H1 (cell line): ENCODE data around the gene MBNL1. TPM values are rescaled to one million over a fixed set of nuclear protein-coding genes. Genes with fewer than 3 reads are reported as not detected.

ENCODE experiments used
- CTCF ChIA-PET: fragments of 300-600 bp; sonication (Branson Sonifier 250); formaldehyde crosslinking; loops from one replicate; lab custom pipeline; 2021; ENCODE audit not compliant: partially characterized antibody; lab: Charles Lee
- POLR2A ChIA-PET: fragments of 300-600 bp; sonication (Branson Sonifier 250); formaldehyde crosslinking; loops from one replicate; lab custom pipeline; 2021; ENCODE audit warnings: inconsistent platforms; ENCODE audit not compliant: partially characterized antibody; lab: Charles Lee
- DNase-seq, 2 experiments: peaks; one replicate each; pipeline versions ENCODE4 v3.0.0 to v3.0.0-alpha.2; 2010 to 2022; ENCODE audit warnings: low spot score in 2 of 2, low read depth in 1 of 2, mixed read lengths in 1 of 2
- FAIRE-seq: peaks from 2 replicates; lab custom pipeline; 2011; peaks lifted over from hg19 to GRCh38; lab: Jason Lieb, UNC
- H2AFZ ChIP-seq: 2 replicates; pipeline ENCODE4 v1.8.1; 2012; ENCODE audit warnings: low read length, inconsistent platforms
- H2AK5ac ChIP-seq: 2 replicates; pipeline ENCODE4 v1.6.1; 2013; ENCODE audit warnings: low read depth, low read length
- H2BK120ac ChIP-seq: replicated peaks from 2 replicates; pipeline ENCODE3; 2013; ENCODE audit warnings: low read depth, low read length, inconsistent platforms
- H2BK12ac ChIP-seq: 2 replicates; pipeline ENCODE4 v1.6.1; 2013; ENCODE audit warnings: low read depth, low read length
- H2BK15ac ChIP-seq: 2 replicates; pipeline ENCODE4 v1.6.1; 2013; ENCODE audit warnings: low read length
- H2BK20ac ChIP-seq: 2 replicates; pipeline ENCODE4 v1.6.1; 2013; ENCODE audit warnings: low read length
- H2BK5ac ChIP-seq: 2 replicates; pipeline ENCODE4 v1.6.1; 2013; ENCODE audit warnings: low read depth, low read length
- H3K14ac ChIP-seq: 2 replicates; pipeline ENCODE4 v1.6.1; 2013; ENCODE audit warnings: inconsistent platforms; ENCODE audit not compliant: insufficient read length
- H3K18ac ChIP-seq: 2 replicates; pipeline ENCODE4 v1.6.1; 2013; ENCODE audit warnings: low read length; ENCODE audit errors: extremely low read depth
- H3K23ac ChIP-seq: 2 replicates; pipeline ENCODE4 v1.6.1; 2013; ENCODE audit warnings: inconsistent platforms; ENCODE audit not compliant: insufficient read length
- H3K23me2 ChIP-seq: 2 replicates; pipeline ENCODE4 v1.6.1; 2013; ENCODE audit warnings: low read depth, low read length
- H3K27ac ChIP-seq: 2 replicates; pipeline ENCODE4 v1.6.1; 2011; ENCODE audit warnings: low read depth, low read length, inconsistent platforms
- H3K27me3 ChIP-seq, 4 experiments: replicated peaks in 1 of 4; 1 replicate in 1 of 4; 2 replicates in 3 of 4; pipeline versions ENCODE4 v1.6.1 to v1.8.1; 2011 to 2013; ENCODE audit warnings: low read length in 3 of 4, mild to moderate bottlenecking in 3 of 4, inconsistent platforms in 2 of 4, mixed read lengths in 2 of 4, moderate library complexity in 1 of 4; ENCODE audit not compliant: control insufficient read depth in 3 of 4, insufficient read depth in 3 of 4; ENCODE audit errors: extremely low read depth in 1 of 4
- H3K36me3 ChIP-seq, 4 experiments: 2 replicates each; pipeline versions ENCODE4 v1.6.1 to v1.8.1; 2011 to 2013; ENCODE audit warnings: mild to moderate bottlenecking in 4 of 4, low read length in 3 of 4, moderate library complexity in 2 of 4, control low read depth in 1 of 4, inconsistent platforms in 1 of 4; ENCODE audit not compliant: insufficient read depth in 4 of 4, control insufficient read depth in 2 of 4
- H3K4ac ChIP-seq: replicated peaks from 2 replicates; pipeline ENCODE3; 2013; ENCODE audit warnings: low read length, low read depth, mixed read lengths, inconsistent platforms; ENCODE audit not compliant: insufficient read length
- H3K4me1 ChIP-seq, 4 experiments: replicated peaks in 1 of 4; 1 replicate in 1 of 4; 2 replicates in 3 of 4; pipeline versions ENCODE4 v1.6.1 to v1.8.1; 2011 to 2013; ENCODE audit warnings: low read length in 3 of 4, inconsistent platforms in 2 of 4, mixed read lengths in 1 of 4; ENCODE audit not compliant: insufficient read depth in 4 of 4, control insufficient read depth in 3 of 4
- H3K4me2 ChIP-seq, 2 experiments: 2 replicates each; pipeline versions ENCODE4 v1.6.1 to v1.8.1; 2011 to 2013; ENCODE audit warnings: low read depth in 2 of 2, low read length in 2 of 2, control low read depth in 1 of 2, inconsistent platforms in 1 of 2, mild to moderate bottlenecking in 1 of 2; ENCODE audit not compliant: insufficient read depth in 1 of 2
- H3K4me3 ChIP-seq, 4 experiments: fragments of 200-600, 300-600 bp in 1 of 4; sonication (generic), shearing (Covaris generic), sonication (Bioruptor Twin) in 1 of 4; 2 replicates each; pipeline versions ENCODE4 v1.5.1 to v1.8.1; 2011 to 2016; ENCODE audit warnings: low read length in 4 of 4, low read depth in 3 of 4, control low read depth in 2 of 4, inconsistent platforms in 2 of 4, mild to moderate bottlenecking in 2 of 4, mixed read lengths in 1 of 4, moderate library complexity in 1 of 4; ENCODE audit not compliant: insufficient read depth in 2 of 4; ENCODE audit errors: extremely low read depth in 1 of 4
- H3K56ac ChIP-seq: replicated peaks from 2 replicates; pipeline ENCODE3; 2013; ENCODE audit warnings: low read depth, mild to moderate bottlenecking, mixed read lengths, low read length, inconsistent platforms; ENCODE audit not compliant: insufficient read length
- H3K79me1 ChIP-seq: 2 replicates; pipeline ENCODE4 v1.6.1; 2013; ENCODE audit warnings: low read depth, low read length, control low read depth
- H3K79me2 ChIP-seq, 2 experiments: 2 replicates each; pipeline versions ENCODE4 v1.6.1 to v1.8.1; 2012 to 2013; ENCODE audit warnings: low read length in 2 of 2, mild to moderate bottlenecking in 2 of 2, inconsistent platforms in 1 of 2; ENCODE audit not compliant: insufficient read depth in 2 of 2, control insufficient read depth in 1 of 2
- H3K9ac ChIP-seq, 4 experiments: replicated peaks in 1 of 4; 1 replicate in 1 of 4; 2 replicates in 3 of 4; pipeline versions ENCODE4 v1.6.1 to v1.8.1; 2011 to 2013; ENCODE audit warnings: low read depth in 3 of 4, low read length in 3 of 4, control low read depth in 2 of 4, mild to moderate bottlenecking in 2 of 4, moderate library complexity in 2 of 4, inconsistent platforms in 1 of 4; ENCODE audit errors: extremely low read depth in 1 of 4
- H3K9me3 ChIP-seq, 2 experiments: 2 replicates each; pipeline versions ENCODE4 v1.6.1 to v1.8.1; 2012 to 2013; ENCODE audit warnings: mild to moderate bottlenecking in 2 of 2, moderate library complexity in 2 of 2, control low read depth in 1 of 2, inconsistent platforms in 1 of 2, low read depth in 1 of 2, low read length in 1 of 2, mixed read lengths in 1 of 2; ENCODE audit not compliant: insufficient read depth in 2 of 2
- H4K20me1 ChIP-seq, 2 experiments: replicated peaks in 1 of 2; 2 replicates each; pipeline versions ENCODE3 to v1.8.1; 2011 to 2013; ENCODE audit warnings: inconsistent platforms in 2 of 2, low read length in 2 of 2, mild to moderate bottlenecking in 1 of 2; ENCODE audit not compliant: insufficient read depth in 2 of 2, control insufficient read depth in 1 of 2
- H4K5ac ChIP-seq: 2 replicates; pipeline ENCODE4 v1.6.1; 2013; ENCODE audit warnings: low read length, low read depth, mixed read lengths, inconsistent platforms; ENCODE audit not compliant: insufficient read length
- H4K8ac ChIP-seq: 2 replicates; pipeline ENCODE4 v1.8.0; 2013; ENCODE audit warnings: mild to moderate bottlenecking, moderate library complexity, low read length, inconsistent platforms; ENCODE audit not compliant: insufficient read depth; ENCODE audit errors: extremely low read depth
- H4K91ac ChIP-seq: replicated peaks from 2 replicates; pipeline ENCODE3; 2013; ENCODE audit warnings: low read length, mixed read lengths, inconsistent platforms; ENCODE audit not compliant: insufficient read length
- BACH1 ChIP-seq: IDR thresholded peaks from 2 replicates; pipeline ENCODE4 v1.6.1; 2012; ENCODE audit warnings: low read length, improper control_type of control experiment
- CHD1 ChIP-seq: IDR thresholded peaks from 2 replicates; pipeline ENCODE4 v1.6.1; 2012; ENCODE audit warnings: low read depth, low read length, improper control_type of control experiment
- CTBP2 ChIP-seq: IDR thresholded peaks from 2 replicates; pipeline ENCODE4 v1.7.0; 2011; ENCODE audit warnings: borderline replicate concordance, mild to moderate bottlenecking, moderate library complexity, mixed read lengths, low read length; ENCODE audit not compliant: insufficient read depth, insufficient read length
- GABPA ChIP-seq: IDR thresholded peaks from 2 replicates; pipeline ENCODE4 v1.6.1; 2011; ENCODE audit warnings: mild to moderate bottlenecking, low read length, moderate library complexity, borderline replicate concordance; ENCODE audit not compliant: insufficient read depth
- PHF8 ChIP-seq: fragments of 200-600 bp; sonication (generic); conservative IDR thresholded peaks from 2 replicates; pipeline ENCODE4 v1.7.1; 2012; ENCODE audit warnings: low read depth, mild to moderate bottlenecking, inconsistent platforms, low read length, moderate library complexity
- RAD21 ChIP-seq, 2 experiments: IDR thresholded peaks in 1 of 2; conservative IDR thresholded peaks in 1 of 2; 2 replicates each; pipeline ENCODE4 v1.6.1; 2011; ENCODE audit warnings: low read depth in 2 of 2, low read length in 2 of 2, improper control_type of control experiment in 1 of 2, inconsistent platforms in 1 of 2, mild to moderate bottlenecking in 1 of 2, moderate library complexity in 1 of 2
- SP1 ChIP-seq: IDR thresholded peaks from 2 replicates; pipeline ENCODE4 v1.6.1; 2011; ENCODE audit warnings: low read depth, low read length
- SP4 ChIP-seq: IDR thresholded peaks from 2 replicates; pipeline ENCODE4 v1.6.1; 2012; ENCODE audit warnings: low read length, inconsistent platforms
- SRF ChIP-seq: IDR thresholded peaks from 2 replicates; pipeline ENCODE4 v1.6.1; 2011; ENCODE audit warnings: mild to moderate bottlenecking, low read depth, low read length, moderate library complexity
- TEAD4 ChIP-seq: IDR thresholded peaks from 2 replicates; pipeline ENCODE4 v1.6.1; 2012; ENCODE audit warnings: low read depth, low read length, inconsistent platforms, mixed read lengths
- ZNF274 ChIP-seq: IDR thresholded peaks from 2 replicates; pipeline ENCODE4 v1.7.0; 2012; ENCODE audit warnings: low read length, borderline replicate concordance; ENCODE audit errors: extremely low read depth
- WGBS, 2 experiments: shearing (Covaris generic) in 1 of 2; methylation state at CpG; one replicate each; pipeline versions ENCODE4 v1.1.6 to v1.1.7; 2013 to 2015; ENCODE audit warnings: low lambda C conversion rate in 2 of 2, mixed read lengths in 2 of 2, inconsistent platforms in 1 of 2, low coverage in 1 of 2, missing lambda C conversion rate in 1 of 2; ENCODE audit not compliant: insufficient replicate concordance in 2 of 2, insufficient coverage in 1 of 2, insufficient read length in 1 of 2; ENCODE audit errors: extremely low coverage in 1 of 2, missing lambda C conversion rate in 1 of 2; 5-methylcytosine and 5-hydroxymethylcytosine counted together
- polyA plus RNA-seq, 7 experiments: library from polyadenylated mRNA; depleted of rRNA in 3 of 7; stranded (reverse) in 5 of 7; unstranded in 2 of 7; fragments of >200 nt in 5 of 7; fragments of 200-250 nt in 2 of 7; gene quantifications; 1 replicate in 5 of 7; 2 replicates in 1 of 7; 4 replicates in 1 of 7; pipeline versions ENCODE4 v1.2.1 to v1.2.3, GENCODE V29; 2011 to 2013; ENCODE audit warnings: missing spikeins in 2 of 7, mixed read lengths in 2 of 7
- total RNA-seq: library from RNA; stranded (reverse); fragmentation: NEBNext Ultra II Directional; extraction: Animal tissue kit (Norgen Biotek cat#: 25700); gene quantifications from 2 replicates; pipeline ENCODE4 v1.2.1, GENCODE V29; 2021
- TF ChIP-seq, protein P1 (sequence below): IDR thresholded peaks from 2 replicates; pipeline ENCODE4 v1.6.1; 2011; ENCODE audit warnings: low read depth, mild to moderate bottlenecking, low read length; ENCODE audit not compliant: insufficient read depth

The MBNL1 gene
- total and polyA plus RNA-seq, 2 of the 8 experiments (the other 6 are each of a cell fraction or from before 2014, with no cell fraction given), result 5.0 to 16.4 TPM

DNA sequence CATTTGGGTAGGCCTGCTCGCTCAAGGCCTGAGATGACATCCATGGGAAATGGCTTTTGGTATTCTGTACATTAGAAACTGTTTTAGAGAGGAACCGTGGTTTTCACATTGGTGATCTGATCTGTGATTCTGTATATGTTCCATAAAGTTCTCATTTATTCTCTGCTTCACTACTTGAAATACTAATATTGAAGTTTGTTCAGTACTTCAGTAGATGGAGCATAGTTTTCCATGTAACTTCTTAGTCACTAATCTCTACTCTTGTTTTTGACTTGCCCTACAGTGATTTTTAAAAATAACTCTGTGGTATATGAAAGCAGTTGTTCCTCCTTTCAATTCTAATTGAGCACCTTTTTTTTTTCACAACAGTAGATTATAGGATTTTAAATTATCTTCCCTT, 66.5 kb downstream of the MBNL1 start:
- FAIRE-seq, result no peak
- no peak for TF ChIP-seq SRF
- no peak for TF ChIP-seq CTBP2
- TF ChIP-seq PHF8, result no peak
- TF ChIP-seq GABPA, result no peak
- TF ChIP-seq SP4, result no peak
- TF ChIP-seq CHD1, result no peak
- TF ChIP-seq RAD21 (IDR thresholded peaks at IDR 0.05 in 1 of 2, conservative IDR thresholded peaks at IDR 0.05 in 1 of 2; ENCODE audit: low read depth in 2 of 2, low read length in 2 of 2), result no peak
- no peak for TF ChIP-seq ZNF274
- TF ChIP-seq, protein P1, sequence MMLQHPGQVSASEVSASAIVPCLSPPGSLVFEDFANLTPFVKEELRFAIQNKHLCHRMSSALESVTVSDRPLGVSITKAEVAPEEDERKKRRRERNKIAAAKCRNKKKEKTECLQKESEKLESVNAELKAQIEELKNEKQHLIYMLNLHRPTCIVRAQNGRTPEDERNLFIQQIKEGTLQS, result no peak
- no peak for TF ChIP-seq SP1
- no peak for TF ChIP-seq BACH1
- TF ChIP-seq TEAD4, result no peak

More for the DNA sequence above, 66.5 kb downstream of the MBNL1 start:
- Histone ChIP-seq H3K9me3 (no peaks in the 10 kb centered on the region), H3K27ac (no peak overlapping the region), H4K8ac (no peak overlapping the region), H3K4me3 (no peak overlapping the region), H2AK5ac (no peak overlapping the region), H2BK5ac (no peak overlapping the region), H2BK120ac (no peak overlapping the region), H3K4me2 (no peak overlapping the region), H2AFZ (no peak overlapping the region), H4K5ac (no peak overlapping the region), H3K18ac (no peak overlapping the region), H2BK15ac (no peak overlapping the region), H4K91ac (no peak overlapping the region), H3K14ac (no peak overlapping the region), H3K79me1 (no peaks in the 10 kb centered on the region), H4K20me1 (no peaks in the 10 kb centered on the region), H3K27me3 (no peaks in the 10 kb centered on the region), H3K23ac (no peak overlapping the region), H3K79me2 (peaks cover 0 to 5% of the 10 kb centered on the region in 2 experiments; a peak in 2 of 4 replicates), H3K56ac (no peak overlapping the region), H3K36me3 (no peaks in the 10 kb centered on the region), H2BK20ac (no peak overlapping the region), H3K4me1 (no peaks in the 10 kb centered on the region), H3K23me2 (no peaks in the 10 kb centered on the region; the same call in 1 of the 2 replicates), H3K4ac (no peak overlapping the region), H3K9ac (no peak overlapping the region), H2BK12ac (no peak overlapping the region)
- POLR2A ChIA-PET, result no interaction called here
- DNase-seq, result no peak
- CTCF ChIA-PET, result no interaction called here
- 87% methylated on average over 2 of the region's 2 CpGs; no CpG with 5 or more reads in 1 of the 2 experiments for WGBS, 2 experiments
